Measurements from ENCODE around the gene SASS6.

- no peak for TF ChIP-seq CTCF (IDR thresholded peaks at IDR 0.05)
- no peak for TF ChIP-seq POLR2A (IDR thresholded peaks at IDR 0.05)
These were observed 57.9 kb downstream of the SASS6 start for GRCh38 chr1:100074604-100075395.
